GM21528 (cell line): ENCODE data around the gene STAT3.
"Not testable (repeated sequence)": the region's sequence is repeated elsewhere in the genome, so short reads cannot be mapped to it uniquely, and the experiment has no call there.

Experiments
- ATAC-seq: cut with Tn5 transposase; IDR thresholded peaks from one replicate; pipeline ENCODE4 v1.9.1; 2021; ENCODE audit warnings: mild to moderate bottlenecking, moderate library complexity; ENCODE audit not compliant: unreplicated experiment, low FRiP score

The STAT3 gene

DNA sequence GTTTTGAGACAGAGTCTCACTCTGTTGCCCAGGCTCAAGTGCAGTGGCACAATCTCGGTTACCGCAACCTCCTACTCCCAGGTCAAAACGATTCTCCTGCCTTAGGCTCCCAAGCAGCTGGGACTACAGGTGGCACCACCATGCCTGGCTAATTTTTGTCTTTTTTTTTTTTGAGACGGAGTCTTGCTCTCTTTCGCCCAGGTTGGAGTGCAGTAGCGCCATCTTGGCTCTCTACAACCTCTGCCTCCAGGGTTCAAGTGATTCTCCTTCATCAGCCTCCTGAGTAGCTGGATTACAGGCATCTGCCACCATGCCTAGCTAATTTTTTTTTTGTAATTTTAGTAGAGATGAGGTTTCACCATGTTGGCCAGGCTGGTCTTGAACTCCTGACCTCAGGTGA, 70.3 kb downstream of the STAT3 start:
- not testable (repeated sequence) for ATAC-seq

DNA sequence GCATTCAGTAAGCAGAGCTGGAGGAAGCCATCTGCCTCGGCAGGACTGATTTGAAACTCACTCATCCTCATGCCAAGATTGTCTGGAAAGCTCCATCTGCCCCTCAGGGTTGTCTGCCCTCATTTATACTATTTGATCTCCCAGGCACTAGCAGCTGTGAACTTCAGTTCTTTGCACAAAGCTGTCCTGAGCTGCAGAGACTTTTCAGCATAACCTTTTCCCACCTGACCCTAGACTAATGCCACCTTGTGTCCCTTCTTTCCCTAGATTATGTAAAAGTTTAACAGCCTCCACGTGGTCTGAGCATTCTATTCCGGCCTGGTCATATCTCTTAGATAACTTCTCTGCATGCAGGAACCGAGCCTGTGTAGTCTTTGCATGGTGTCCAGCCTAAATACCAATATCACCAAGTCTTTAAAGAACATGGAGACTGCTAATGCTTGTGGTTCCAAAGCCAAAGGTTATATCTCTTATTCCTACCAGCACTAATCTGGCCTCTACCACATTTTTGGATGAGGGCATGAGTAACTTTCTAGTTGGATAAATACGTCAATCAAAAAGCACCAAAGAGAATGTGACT, 70.9 kb downstream of the STAT3 start:
- ATAC-seq: no peak

DNA sequence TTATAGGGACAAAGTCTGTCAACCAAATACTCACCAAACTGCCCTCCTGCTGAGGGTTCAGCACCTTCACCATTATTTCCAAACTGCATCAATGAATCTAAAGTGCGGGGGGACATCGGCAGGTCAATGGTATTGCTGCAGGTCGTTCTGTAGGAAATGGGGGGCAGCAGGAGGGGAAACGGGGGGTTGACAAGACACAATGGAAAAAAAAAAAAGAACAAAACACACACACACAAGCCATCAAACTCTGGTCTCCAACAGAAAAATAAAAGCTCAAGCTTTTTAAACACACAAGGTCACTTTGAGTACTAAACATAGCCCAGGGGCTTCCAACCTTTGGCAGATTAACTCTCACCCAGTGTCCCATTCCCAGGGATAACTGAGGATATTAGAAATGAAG, 71.5 kb downstream of the STAT3 start:
- no peak for ATAC-seq

DNA sequence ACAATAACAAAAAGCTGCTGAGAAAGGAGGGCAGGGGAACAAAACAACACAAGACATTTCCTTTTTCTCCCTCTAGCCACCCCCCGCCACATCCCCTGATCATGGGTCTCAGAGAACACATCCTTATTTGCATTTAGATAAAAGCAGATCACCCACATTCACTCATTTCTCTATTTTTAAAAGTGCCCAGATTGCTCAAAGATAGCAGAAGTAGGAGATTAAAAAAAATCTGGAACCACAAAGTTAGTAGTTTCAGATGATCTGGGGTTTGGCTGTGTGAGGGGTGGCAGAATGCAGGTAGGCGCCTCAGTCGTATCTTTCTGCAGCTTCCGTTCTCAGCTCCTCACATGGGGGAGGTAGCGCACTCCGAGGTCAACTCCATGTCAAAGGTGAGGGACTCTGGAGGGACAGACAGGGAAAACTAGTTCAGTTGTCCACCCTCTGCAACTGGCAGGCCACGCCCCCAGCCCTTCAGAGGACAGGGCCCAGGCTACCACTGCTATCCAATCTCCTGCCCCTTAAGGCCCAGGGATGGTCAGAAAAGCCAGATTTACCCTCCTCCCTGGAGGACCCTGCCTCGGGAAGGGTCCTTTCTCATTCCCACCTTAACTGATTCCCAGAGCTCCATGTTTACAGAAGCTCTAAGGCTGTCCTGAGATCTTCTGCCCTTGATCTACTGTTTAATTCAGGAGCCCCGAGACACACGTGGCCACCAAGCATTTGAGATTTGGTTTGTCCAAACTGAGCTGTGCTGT, 72.7 kb downstream of the STAT3 start:
- ATAC-seq: peak; percentile 48

DNA sequence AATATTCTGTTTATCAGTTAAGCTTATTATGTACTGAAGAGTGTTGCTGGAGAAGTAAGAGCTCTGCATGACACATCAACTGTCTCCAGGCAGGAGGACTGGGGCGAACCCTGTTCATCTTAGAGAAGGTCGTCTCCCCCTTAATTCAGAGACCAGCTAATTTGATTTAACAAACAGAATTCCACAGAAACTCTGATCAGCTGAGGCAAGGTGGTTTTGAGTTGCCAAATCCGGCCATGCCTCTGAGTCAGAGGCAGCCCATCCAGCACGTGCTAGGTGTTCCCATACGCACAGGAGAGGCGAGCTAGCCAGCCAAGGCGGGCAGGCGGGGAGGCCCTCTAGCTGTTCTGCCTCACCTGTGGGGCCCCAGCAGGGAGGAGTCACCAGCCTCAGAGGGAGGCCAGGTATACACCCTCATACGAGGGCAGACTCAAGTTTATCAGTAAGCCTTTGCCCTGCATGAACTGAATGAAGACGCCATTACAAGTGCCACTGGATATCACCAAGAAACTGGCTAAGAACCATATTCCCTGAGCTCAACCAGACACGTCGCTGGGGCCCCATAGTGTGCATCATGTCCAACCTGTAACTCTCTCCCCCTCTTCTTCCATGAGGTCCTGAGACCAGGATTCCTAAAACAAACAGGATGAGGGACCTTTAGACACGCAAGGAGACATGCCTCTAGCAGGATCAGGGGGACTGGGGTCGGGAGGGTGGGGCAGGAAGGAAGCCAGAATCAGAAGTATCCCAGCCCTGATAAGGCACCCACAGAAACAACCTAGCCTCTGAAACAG, 74.3 kb downstream of the STAT3 start:
- no peak for ATAC-seq

DNA sequence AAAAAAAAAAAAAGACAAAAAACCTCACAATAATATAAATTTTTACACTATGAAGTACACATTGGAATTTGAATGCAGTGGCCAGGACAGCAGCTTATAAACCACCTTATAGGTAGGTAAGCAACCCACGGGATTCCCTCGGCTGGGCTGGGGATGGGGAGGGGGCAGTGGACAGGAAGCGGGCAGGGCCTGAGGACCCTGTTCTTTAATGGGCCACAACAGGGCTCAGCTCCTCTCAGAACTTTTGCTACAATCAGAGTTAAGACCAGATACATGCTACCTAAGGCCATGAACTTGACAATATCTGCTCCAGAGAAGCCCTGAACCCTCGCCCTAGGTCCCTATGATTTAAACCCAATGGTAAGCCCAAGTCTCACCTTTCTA, 74.9 kb downstream of the STAT3 start:
- ATAC-seq: no peak

DNA sequence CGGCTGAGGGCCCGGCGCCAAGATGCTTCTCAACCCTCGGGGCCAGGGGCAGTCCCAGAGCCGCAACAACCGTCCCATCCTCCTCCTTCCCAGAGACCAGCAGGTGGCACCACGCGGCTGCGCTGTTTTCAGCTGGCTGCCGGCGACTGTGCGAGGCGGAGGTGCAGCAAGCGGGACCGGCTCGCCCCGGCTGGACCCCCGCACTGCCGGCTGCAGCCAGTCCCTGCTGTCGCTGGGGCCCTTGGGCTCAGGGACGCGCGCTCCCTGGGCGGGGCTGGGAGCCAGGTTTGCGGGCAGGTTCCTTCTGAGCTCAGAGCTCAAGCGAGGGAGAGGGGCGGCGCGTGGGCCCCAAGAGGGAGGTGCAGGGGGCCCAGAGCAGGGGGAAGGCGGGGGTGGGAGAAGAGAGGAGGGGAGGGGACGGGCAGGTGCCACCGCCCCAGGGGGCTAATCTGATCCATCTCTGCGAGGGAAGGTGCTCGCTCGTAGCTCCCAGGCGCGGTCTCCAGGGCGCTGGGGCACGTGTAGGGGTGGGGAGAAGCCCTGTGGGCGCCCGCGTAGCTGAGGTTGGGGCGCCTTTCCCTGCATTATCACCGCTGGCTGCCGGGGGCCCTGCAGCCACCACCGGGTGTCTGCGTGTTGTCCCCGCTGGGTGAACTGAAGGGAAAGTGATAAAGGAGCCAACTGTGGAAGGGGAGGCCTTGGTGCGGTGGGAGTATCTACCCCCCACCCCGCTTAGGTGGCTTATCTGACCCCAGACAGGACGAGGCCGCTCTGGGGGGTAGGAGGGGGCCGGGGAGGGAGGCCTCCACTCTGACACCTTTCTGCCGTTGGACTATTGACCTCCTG, 75.7 kb downstream of the STAT3 start:
- no peak for ATAC-seq

DNA sequence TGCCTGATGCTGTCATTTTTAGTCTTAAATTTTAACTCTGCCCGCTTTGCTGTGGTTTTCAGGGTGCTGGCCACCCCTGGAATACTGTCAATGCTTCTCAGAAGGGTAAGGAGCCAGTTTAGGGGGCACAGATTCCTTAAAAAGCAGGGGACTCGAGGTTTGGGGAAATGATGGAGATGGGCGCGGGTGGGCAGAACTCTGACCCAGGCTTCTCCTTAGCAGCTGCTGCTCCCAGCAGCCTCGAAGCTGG, 76.3 kb downstream of the STAT3 start:
- ATAC-seq: no peak

DNA sequence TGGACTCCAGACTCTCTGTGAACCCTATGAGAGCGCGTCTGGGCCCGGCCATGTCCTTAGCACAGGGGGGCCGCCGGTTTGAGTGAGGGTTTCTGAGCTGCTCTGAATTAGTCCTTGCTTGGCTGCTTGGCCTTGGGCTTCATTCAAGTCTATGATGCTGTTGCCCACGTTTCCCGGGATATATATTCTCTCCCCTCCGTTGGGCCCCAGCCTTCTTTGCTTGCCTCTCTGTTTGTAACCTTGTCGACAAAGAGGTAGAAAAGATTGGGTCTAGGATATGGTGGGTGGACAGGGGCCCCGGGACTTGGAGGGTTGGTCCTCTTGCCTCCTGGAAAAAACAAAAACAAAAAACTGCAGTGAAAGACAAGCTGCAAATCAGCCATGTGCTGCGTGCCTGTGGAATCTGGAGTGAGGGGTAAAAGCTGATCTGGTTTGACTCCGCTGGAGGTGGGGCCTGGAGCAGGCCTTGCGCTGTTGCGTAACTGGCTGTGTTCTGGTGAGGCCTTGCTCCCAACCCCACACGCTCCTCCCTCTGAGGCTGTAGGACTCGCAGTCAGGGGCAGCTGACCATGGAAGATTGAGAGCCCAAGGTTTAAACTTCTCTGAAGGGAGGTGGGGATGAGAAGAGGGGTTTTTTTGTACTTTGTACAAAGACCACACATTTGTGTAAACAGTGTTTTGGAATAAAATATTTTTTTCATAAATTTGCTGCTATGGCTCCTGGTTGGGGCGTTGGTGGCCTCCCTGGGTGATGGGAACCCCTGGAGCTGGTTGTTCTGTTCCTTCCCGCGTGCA, 76.8 kb downstream of the STAT3 start:
- ATAC-seq: no peak

DNA sequence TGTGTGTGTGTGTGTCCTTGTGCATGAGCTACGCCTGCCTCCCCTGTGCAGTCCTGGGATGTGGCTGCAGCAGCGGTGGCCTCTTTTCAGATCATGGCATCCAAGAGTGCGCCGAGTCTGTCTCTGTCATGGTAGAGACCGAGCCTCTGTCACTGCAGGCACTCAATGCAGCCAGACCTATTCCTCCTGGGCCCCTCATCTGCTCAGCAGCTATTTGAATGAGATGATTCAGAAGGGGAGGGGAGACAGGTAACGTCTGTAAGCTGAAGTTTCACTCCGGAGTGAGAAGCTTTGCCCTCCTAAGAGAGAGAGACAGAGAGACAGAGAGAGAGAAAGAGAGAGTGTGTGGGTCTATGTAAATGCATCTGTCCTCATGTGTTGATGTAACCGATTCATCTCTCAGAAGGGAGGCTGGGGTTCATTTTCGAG, 77.4 kb downstream of the STAT3 start:
- no peak for ATAC-seq

DNA sequence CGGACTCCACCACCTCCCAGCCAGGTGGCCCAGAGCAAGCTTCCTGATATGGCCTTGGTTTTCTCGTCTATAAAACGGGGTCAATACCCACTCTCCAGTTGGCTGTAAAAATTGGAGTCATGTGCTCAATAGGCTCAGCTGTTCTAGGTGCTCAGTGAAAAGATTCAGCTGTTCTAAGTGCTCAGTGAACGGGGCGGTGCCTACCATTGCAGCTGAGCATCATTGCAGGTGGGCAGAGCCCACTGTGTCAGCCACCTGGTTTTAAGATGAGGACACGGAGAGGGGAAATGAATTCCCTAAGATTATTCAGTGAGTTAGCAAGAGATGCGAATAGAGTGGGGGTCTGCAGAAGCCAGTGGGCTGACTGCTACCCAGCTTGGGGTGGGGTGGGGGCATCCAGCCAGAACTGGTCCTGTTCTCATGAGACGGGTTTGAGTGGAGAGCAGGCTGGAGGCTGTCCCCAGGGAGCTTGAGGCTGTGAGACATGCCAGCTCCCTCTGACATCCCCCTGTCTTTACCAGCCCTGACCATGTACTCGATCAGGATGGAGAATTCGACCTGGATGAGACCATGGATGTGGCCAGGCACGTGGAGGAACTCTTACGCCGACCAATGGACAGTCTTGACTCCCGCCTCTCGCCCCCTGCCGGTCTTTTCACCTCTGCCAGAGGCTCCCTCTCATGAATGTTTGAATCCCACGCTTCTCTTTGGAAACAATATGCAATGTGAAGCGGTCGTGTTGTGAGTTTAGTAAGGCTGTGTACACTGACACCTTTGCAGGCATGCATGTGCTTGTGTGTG, 78.1 kb downstream of the STAT3 start:
- ATAC-seq: no peak

DNA sequence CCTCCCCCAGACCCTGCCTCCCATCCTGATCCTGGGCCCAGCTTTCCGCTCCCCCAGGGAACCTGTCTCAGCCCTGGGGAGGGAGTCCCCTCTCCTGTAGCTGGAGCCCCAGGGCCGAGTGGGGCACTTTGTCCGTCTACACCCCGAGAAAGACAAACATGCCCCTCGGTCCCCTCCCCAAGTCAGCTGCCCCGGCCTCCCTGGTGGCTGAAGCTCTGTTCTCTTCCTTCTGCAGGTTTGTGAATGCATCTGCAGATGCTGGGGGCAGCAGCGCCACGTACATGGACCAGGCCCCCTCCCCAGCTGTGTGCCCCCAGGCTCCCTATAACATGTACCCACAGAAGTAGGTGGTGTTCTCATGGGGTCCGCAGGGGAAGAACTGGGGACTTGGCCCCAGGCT, 79.1 kb downstream of the STAT3 start:
- ATAC-seq: no peak

DNA sequence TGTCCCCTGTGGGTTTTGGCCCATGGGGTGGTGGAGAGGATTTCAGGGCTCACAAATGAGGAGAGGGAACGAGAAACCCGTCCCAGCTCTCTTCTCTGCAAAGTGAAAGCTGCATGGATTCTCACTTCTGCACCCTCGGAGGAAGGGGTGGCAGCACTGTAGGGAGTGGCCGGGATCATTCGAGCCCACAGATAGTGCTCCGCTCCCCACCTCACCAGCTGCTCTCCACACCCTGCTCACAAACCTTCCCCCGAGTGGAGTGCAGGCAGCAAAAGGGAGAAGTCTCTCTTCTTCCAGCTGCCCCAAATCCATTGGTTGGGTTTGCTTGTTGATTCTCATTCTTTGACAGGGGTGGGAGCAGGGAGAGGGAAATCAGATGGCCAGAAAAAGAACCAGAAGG, 79.8 kb downstream of the STAT3 start:
- ATAC-seq: no peak

DNA sequence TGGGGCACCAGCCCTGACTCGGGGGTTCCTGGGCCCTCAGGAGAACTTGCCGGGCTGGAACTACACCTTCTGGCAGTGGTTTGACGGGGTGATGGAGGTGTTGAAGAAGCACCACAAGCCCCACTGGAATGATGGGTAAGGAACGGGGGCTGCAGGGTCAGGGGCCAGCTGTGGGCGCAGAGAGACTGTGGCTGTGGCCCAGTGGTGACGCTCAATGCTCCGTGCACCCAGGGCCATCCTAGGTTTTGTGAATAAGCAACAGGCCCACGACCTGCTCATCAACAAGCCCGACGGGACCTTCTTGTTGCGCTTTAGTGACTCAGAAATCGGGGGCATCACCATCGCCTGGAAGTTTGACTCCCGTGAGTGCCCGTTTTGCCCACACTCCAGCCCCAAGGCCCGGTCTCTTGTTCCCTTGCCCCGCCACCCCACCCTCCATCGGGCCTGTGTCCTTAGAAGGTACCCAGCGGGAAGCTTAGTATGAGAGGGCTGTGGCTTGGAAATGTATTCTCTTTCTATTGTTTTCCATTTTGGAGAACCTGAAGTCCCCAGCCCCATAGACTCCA, 80.8 kb downstream of the STAT3 start:
- ATAC-seq: no peak

DNA sequence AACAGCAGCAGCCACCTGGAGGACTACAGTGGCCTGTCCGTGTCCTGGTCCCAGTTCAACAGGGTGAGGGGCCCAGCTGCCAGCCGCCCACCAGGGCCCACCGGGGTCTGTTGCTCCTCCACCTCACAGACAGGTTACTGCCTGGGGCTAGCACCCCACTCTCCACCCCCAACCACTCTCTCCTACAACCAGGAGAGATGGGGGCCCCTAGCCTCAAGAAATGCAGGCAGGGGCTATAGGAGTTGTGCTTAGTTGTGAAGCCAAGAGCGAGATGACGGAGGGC, 81.9 kb downstream of the STAT3 start:
- ATAC-seq: no peak

DNA sequence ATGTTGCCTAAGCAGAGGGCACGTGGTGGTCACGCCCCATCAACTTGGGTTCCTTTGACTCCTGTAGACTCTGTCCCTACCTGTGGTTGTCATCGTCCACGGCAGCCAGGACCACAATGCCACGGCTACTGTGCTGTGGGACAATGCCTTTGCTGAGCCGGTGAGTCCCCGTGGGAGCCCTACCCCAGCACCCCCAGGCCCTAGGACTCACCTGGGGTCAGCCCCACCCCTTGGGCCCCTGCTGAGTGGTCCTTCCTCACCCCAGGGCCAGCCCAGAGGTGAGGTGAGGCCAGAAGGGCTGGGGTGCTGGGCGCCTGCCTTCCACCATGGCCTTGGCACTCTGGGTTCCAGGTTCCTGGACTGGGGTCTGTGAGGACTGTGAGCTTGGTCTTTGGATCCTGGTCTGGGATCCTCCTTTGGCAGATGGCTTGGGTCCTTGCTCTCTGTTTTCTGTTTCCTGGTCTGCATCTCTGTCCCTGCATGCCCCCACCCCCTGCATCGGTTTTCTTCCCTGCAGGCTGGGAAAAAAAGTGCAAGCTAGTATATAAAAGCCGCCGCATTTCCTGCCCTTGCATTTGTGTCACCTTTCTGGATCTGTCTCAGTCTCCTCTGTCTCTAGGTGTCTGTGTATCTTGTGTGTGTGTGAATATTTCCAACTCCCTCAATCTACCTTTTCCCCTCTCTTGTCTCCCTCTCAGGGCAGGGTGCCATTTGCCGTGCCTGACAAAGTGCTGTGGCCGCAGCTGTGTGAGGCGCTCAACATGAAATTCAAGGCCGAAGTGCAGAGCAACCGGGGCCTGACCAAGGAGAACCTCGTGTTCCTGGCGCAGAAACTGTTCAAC, 82.5 kb downstream of the STAT3 start:
- ATAC-seq: no peak

DNA sequence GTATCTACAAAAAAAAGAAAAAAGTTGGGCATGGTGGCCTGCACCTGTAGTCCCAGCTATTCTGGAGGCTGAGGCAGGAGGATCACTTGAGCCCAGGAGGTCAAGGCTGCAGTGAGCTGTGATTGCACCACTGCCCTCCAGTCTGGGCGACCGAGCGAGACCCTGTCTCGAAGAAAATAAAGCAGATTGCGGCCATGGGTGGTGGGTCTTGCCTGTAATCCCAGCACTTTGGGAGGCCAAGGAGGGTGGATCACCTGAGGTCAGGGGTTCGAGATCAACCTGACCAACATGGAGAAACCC, 83.3 kb downstream of the STAT3 start:
- not testable (repeated sequence) for ATAC-seq

DNA sequence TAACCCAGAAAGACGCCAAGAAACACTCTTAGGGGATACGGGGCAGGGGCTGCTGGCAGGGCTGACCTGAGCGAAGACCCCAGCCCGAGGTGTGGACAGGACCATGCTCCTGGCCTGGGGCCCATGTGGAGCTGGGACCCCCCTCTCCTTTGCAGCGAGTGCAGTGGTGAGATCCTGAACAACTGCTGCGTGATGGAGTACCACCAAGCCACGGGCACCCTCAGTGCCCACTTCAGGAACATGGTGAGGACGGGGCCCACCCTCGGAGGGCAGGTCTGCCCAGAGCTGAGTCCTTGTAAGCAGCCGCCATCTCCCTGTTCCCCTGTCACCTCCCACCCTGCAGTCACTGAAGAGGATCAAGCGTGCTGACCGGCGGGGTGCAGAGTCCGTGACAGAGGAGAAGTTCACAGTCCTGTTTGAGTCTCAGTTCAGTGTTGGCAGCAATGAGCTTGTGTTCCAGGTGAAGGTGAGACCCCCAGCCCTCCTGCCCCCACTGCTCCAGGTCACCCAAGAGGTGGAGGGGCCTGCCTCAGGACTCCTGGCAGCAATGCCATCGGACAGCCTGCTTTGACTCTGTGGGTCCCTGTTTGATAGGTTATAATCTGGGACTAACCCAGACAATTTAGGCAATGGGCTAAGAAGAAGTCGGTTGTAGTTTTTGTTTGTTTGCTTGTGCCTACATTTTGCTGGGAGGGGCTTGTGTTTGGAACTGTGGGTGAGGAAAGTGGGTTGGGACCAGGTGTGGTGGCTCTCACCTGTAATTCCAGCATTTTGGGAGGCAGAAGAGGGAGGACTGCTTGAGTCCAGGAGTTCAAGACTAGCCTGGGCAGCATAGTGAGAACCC, 83.8 kb downstream of the STAT3 start:
- no peak for ATAC-seq
